CD14-positive monocyte (primary cell): Measurements from ENCODE around the gene MCMBP. TPM values are rescaled to one million over a fixed set of nuclear protein-coding genes. Genes with fewer than 3 reads are reported as not detected.

Experiments
- DNase-seq, 3 donors: peaks; one replicate each; pipeline ENCODE4 v3.0.0-alpha.2; 2011 to 2022
- H2AFZ ChIP-seq: 2 replicates; pipeline ENCODE4 v1.6.0; 2012; ENCODE audit warnings: mild to moderate bottlenecking, low read depth, low read length, inconsistent platforms; ENCODE audit not compliant: insufficient read depth, poor library complexity, severe bottlenecking
- H3K27ac ChIP-seq, 2 donors: 1 replicate in 1 of 2; 2 replicates in 1 of 2; pipeline ENCODE4 v1.5.1; 2012 to 2013; ENCODE audit warnings: low read length in 2 of 2, control low read depth in 1 of 2, inconsistent platforms in 1 of 2, low read depth in 1 of 2, mild to moderate bottlenecking in 1 of 2
- H3K27me3 ChIP-seq, 2 donors: one replicate each; pipeline versions ENCODE4 v1.6.0 to v1.6.1; 2011 to 2013; ENCODE audit warnings: low read length in 2 of 2; ENCODE audit not compliant: control insufficient read depth in 2 of 2, insufficient read depth in 2 of 2
- H3K36me3 ChIP-seq, 2 donors: replicated peaks in 1 of 2; 1 replicate in 1 of 2; 2 replicates in 1 of 2; pipeline versions ENCODE4 v1.5.1 to v1.6.1; 2012 to 2013; ENCODE audit warnings: low read length in 2 of 2, control low read depth in 1 of 2, inconsistent platforms in 1 of 2, mild to moderate bottlenecking in 1 of 2; ENCODE audit not compliant: insufficient read depth in 2 of 2, control insufficient read depth in 1 of 2
- H3K4me1 ChIP-seq, 2 donors: 1 replicate in 1 of 2; 2 replicates in 1 of 2; pipeline versions ENCODE4 v1.5.1 to v1.6.1; 2012 to 2013; ENCODE audit warnings: low read length in 2 of 2, control low read depth in 1 of 2, inconsistent platforms in 1 of 2, mild to moderate bottlenecking in 1 of 2, moderate library complexity in 1 of 2; ENCODE audit not compliant: insufficient read depth in 2 of 2, control insufficient read depth in 1 of 2
- H3K4me2 ChIP-seq: replicated peaks from 2 replicates; pipeline ENCODE3; 2012; ENCODE audit warnings: low read length, moderate library complexity, mild to moderate bottlenecking; ENCODE audit not compliant: poor library complexity, severe bottlenecking; ENCODE audit errors: extremely low read depth
- H3K4me3 ChIP-seq, 3 experiments: fragments of 200-600 bp in 1 of 3; sonication (generic) in 1 of 3; replicated peaks in 1 of 3; 1 replicate in 2 of 3; 2 replicates in 1 of 3; pipeline ENCODE4 v1.5.1; 2011 to 2013; ENCODE audit warnings: low read length in 3 of 3, mild to moderate bottlenecking in 3 of 3, control low read depth in 2 of 3, low read depth in 2 of 3, inconsistent platforms in 1 of 3, moderate library complexity in 1 of 3
- H3K79me2 ChIP-seq: 2 replicates; pipeline ENCODE4 v1.6.0; 2012; ENCODE audit warnings: mild to moderate bottlenecking, control low read depth, inconsistent platforms, low read length, moderate library complexity; ENCODE audit not compliant: insufficient read depth
- H3K9ac ChIP-seq: 2 replicates; pipeline ENCODE4 v1.6.0; 2017; ENCODE audit warnings: low read length, mild to moderate bottlenecking; ENCODE audit not compliant: insufficient read depth, poor library complexity, severe bottlenecking
- H3K9me3 ChIP-seq, 2 donors: replicated peaks in 1 of 2; 1 replicate in 1 of 2; 2 replicates in 1 of 2; pipeline versions ENCODE4 v1.5.1 to v1.6.1; 2012 to 2013; ENCODE audit warnings: low read length in 2 of 2, control low read depth in 1 of 2; ENCODE audit not compliant: control insufficient read depth in 1 of 2, insufficient read depth in 1 of 2
- H4K20me1 ChIP-seq: 2 replicates; pipeline ENCODE4 v1.6.0; 2012; ENCODE audit warnings: mild to moderate bottlenecking, low read length, control low read depth, moderate library complexity; ENCODE audit not compliant: insufficient read depth
- H3K27ac Mint-ChIP-seq, 7 donors: one replicate each; pipeline ENCODE4 v1.8.0; 2020; ENCODE audit warnings: mild to moderate bottlenecking in 7 of 7, mixed read lengths in 7 of 7, moderate library complexity in 6 of 7, inconsistent platforms in 2 of 7
- H3K27me3 Mint-ChIP-seq, 3 donors: one replicate each; pipeline ENCODE4 v1.8.0; 2021 to 2022; ENCODE audit warnings: low read depth in 3 of 3, mild to moderate bottlenecking in 3 of 3, mixed read lengths in 3 of 3, moderate library complexity in 3 of 3, inconsistent platforms in 1 of 3
- H3K36me3 Mint-ChIP-seq, 2 donors: one replicate each; pipeline ENCODE4 v1.8.0; 2020; ENCODE audit warnings: mixed read lengths in 2 of 2, inconsistent platforms in 1 of 2, mild to moderate bottlenecking in 1 of 2
- H3K4me1 Mint-ChIP-seq: one replicate; pipeline ENCODE4 v1.8.0; 2020; ENCODE audit warnings: mild to moderate bottlenecking, mixed read lengths
- H3K4me3 Mint-ChIP-seq, 2 donors: one replicate each; pipeline ENCODE4 v1.8.0; 2020; ENCODE audit warnings: mild to moderate bottlenecking in 2 of 2, mixed read lengths in 2 of 2, moderate library complexity in 1 of 2
- H3K9me3 Mint-ChIP-seq, 7 donors: one replicate each; pipeline ENCODE4 v1.8.0; 2020 to 2022; ENCODE audit warnings: mixed read lengths in 7 of 7, mild to moderate bottlenecking in 6 of 7, moderate library complexity in 6 of 7, inconsistent platforms in 2 of 7
- CTCF ChIP-seq: fragments of 200-600 bp; IDR thresholded peaks from one replicate; pipeline ENCODE4 v1.8.0; 2022; ENCODE audit warnings: antibody characterized with exemption, mild to moderate bottlenecking
- WGBS: methylation state at CpG from one replicate; pipeline ENCODE4 v1.1.5; 2013; ENCODE audit warnings: missing lambda C conversion rate; ENCODE audit not compliant: insufficient coverage; 5-methylcytosine and 5-hydroxymethylcytosine counted together
- intact Hi-C, 2 donors: fragments of 100-400 bp; cut with micrococcal nuclease; formaldehyde crosslinking; loops; one replicate each; pipeline versions ENCODE4 v1.15.0 to v1.15.1; 2023
- polyA plus RNA-seq, 3 donors: library from polyadenylated mRNA; depleted of rRNA in 1 of 3; unstranded in 2 of 3; stranded (reverse) in 1 of 3; fragments of 300-500 nt in 2 of 3; fragments of >200 nt in 1 of 3; fragmentation: Illumina TruSeq in 2 of 3; gene quantifications; 1 replicate in 2 of 3; 2 replicates in 1 of 3; pipeline ENCODE4 v1.2.3, GENCODE V29; 2012 to 2021

MCMBP gene
- polyA plus RNA-seq, 3 donors = 40.3 to 96.7 (median 75.3) TPM

DNA sequence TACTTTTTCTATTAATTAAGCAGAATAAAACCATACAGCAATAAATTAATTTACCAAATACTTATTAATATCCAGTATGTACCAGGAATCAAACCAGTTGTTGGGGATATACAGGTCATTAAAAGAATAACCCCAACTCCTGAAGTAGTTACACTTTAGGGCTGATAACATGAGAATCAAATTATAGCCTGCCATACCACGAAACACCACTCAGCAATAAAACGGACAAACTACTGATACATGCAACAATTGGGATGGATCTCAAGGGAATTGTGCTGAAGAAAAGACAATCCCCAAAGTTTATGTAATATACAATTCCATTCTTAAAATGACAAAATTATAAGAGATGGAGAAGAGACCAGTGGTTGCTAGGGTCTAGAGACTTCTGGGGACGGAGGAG is 22.7 kb downstream of the MCMBP start:
- no peaks in the 10 kb centered on the region for H3K9me3 ChIP-seq
- H2AFZ ChIP-seq = no peak overlapping the region
- Mint-ChIP-seq H3K9me3 (peaks cover 0 to 6% (median 0%) of the 10 kb centered on the region in 7 donors), H3K4me1 (peaks cover 41% of the 10 kb centered on the region), H3K36me3 (peaks cover 53 to 66% of the 10 kb centered on the region in 2 donors), H3K27me3 (peaks cover 0 to 2% (median 0%) of the 10 kb centered on the region in 3 donors), H3K4me3 (no peak overlapping the region), H3K27ac (peak overlapping the region; percentile 86 to 94 (median 93))
- H3K4me1 ChIP-seq = peaks cover 12 to 40% of the 10 kb centered on the region in 2 donors
- peaks cover 57% of the 10 kb centered on the region for H4K20me1 ChIP-seq
- H3K9ac ChIP-seq = no peak overlapping the region
- H3K27me3 ChIP-seq = no peaks in the 10 kb centered on the region
- 100% methylated on average over 1 of the region's 3 CpGs for WGBS
- TF ChIP-seq CTCF = no peak
- H3K4me3 ChIP-seq = no peak overlapping the region
- peaks cover 64% of the 10 kb centered on the region for H3K79me2 ChIP-seq
- no peak for DNase-seq
- peaks cover 52 to 76% of the 10 kb centered on the region in 2 donors for H3K36me3 ChIP-seq
- intact Hi-C loops = loop anchor here in 1 of 2 donors (10.0 kb wide), 1 partner anchor 165 kb away; no protein-coding TSS in a partner anchor
- H3K27ac ChIP-seq = peak overlapping the region; percentile 63 to 74
- no peak overlapping the region for H3K4me2 ChIP-seq

- no peaks in the 10 kb centered on the region for H3K9me3 ChIP-seq
- H3K27ac ChIP-seq = peak overlapping the region in 1 of 2 donors; percentile 34
- 98% methylated on average over 5 of the region's 6 CpGs for WGBS
- Mint-ChIP-seq H3K27ac (peak overlapping the region in 4 of 7 donors; percentile 10 to 61 (median 22)), H3K27me3 (peaks cover 0 to 2% (median 0%) of the 10 kb centered on the region in 3 donors), H3K9me3 (peaks cover 0 to 6% (median 0%) of the 10 kb centered on the region in 7 donors), H3K36me3 (peaks cover 59 to 72% of the 10 kb centered on the region in 2 donors), H3K4me3 (no peak overlapping the region), H3K4me1 (peaks cover 45% of the 10 kb centered on the region)
- peaks cover 57 to 82% of the 10 kb centered on the region in 2 donors for H3K36me3 ChIP-seq
- H2AFZ ChIP-seq = no peak overlapping the region
- no peak for TF ChIP-seq CTCF
- no peak overlapping the region for H3K9ac ChIP-seq
- H3K4me2 ChIP-seq = no peak overlapping the region
- intact Hi-C loops = no loop called here
- H3K4me3 ChIP-seq = no peak overlapping the region
- no peak for DNase-seq
- peaks cover 61% of the 10 kb centered on the region for H4K20me1 ChIP-seq
- peaks cover 68% of the 10 kb centered on the region for H3K79me2 ChIP-seq
- peaks cover 12 to 40% of the 10 kb centered on the region in 2 donors for H3K4me1 ChIP-seq
- H3K27me3 ChIP-seq = no peaks in the 10 kb centered on the region
Measured at GRCh38 chr10:119849031-119849789, 23.4 kb downstream of the MCMBP start.
